HEK293T (cell line): ENCODE data around the gene ZNF618.

Source experiments
- BHLHE40 ChIP-seq: fragments of 450-650 bp; IDR thresholded peaks from 2 replicates; pipeline ENCODE4 v1.6.1; 2016; ENCODE audit warnings: mild to moderate bottlenecking, moderate library complexity, borderline replicate concordance
- CTBP1 ChIP-seq: fragments of 450-650 bp; IDR thresholded peaks from 2 replicates; pipeline ENCODE4 v1.6.1; 2016; ENCODE audit warnings: borderline replicate concordance
- ELF4 ChIP-seq: fragments of 450-650 bp; IDR thresholded peaks from 2 replicates; pipeline ENCODE4 v1.6.1; 2017; ENCODE audit warnings: antibody characterized with exemption
- FOXA1 ChIP-seq: fragments of 450-650 bp; IDR thresholded peaks from 2 replicates; pipeline ENCODE4 v1.6.1; 2016; ENCODE audit warnings: mild to moderate bottlenecking
- FOXK2 ChIP-seq: fragments of 450-650 bp; IDR thresholded peaks from 2 replicates; pipeline ENCODE4 v1.6.1; 2016; ENCODE audit warnings: mild to moderate bottlenecking
- FOXM1 ChIP-seq: fragments of 450-650 bp; IDR thresholded peaks from 2 replicates; pipeline ENCODE4 v1.6.1; 2017; ENCODE audit warnings: mild to moderate bottlenecking, borderline replicate concordance
- L3MBTL2 ChIP-seq: fragments of 450-650 bp; conservative IDR thresholded peaks from 2 replicates; pipeline ENCODE4 v1.6.1; 2016; ENCODE audit warnings: mild to moderate bottlenecking
- LEF1 ChIP-seq: fragments of 450-650 bp; IDR thresholded peaks from 2 replicates; pipeline ENCODE4 v1.6.1; 2017; ENCODE audit warnings: mild to moderate bottlenecking, borderline replicate concordance
- NFRKB ChIP-seq: fragments of 450-650 bp; IDR thresholded peaks from 2 replicates; pipeline ENCODE4 v1.6.1; 2016; ENCODE audit warnings: mild to moderate bottlenecking, moderate library complexity
- PKNOX1 ChIP-seq: fragments of 450-650 bp; IDR thresholded peaks from 2 replicates; pipeline ENCODE4 v1.6.1; 2016
- SP1 ChIP-seq: fragments of 450-650 bp; IDR thresholded peaks from 2 replicates; pipeline ENCODE4 v1.6.1; 2017
- TARDBP ChIP-seq: fragments of 450-650 bp; IDR thresholded peaks from 2 replicates; pipeline ENCODE4 v1.6.1; 2016
- ZNF384 ChIP-seq: fragments of 450-650 bp; IDR thresholded peaks from 2 replicates; pipeline ENCODE4 v1.6.1; 2016

GRCh38 chr9:114097613-114098020, 221.5 kb downstream of the ZNF618 start:
- no peak for TF ChIP-seq TARDBP
- no peak for TF ChIP-seq SP1
- no peak for TF ChIP-seq CTBP1
- TF ChIP-seq FOXM1 = no peak
- no peak for TF ChIP-seq ZNF384
- no peak for TF ChIP-seq BHLHE40
- TF ChIP-seq FOXK2 = no peak
- no peak for TF ChIP-seq NFRKB
- no peak for TF ChIP-seq PKNOX1
- TF ChIP-seq L3MBTL2 = no peak
- TF ChIP-seq LEF1 = no peak
- TF ChIP-seq ELF4 = no peak
- TF ChIP-seq FOXA1 = no peak
